ENCODE data around the gene PPP2R2C. TPM values are rescaled to one million over a fixed set of nuclear protein-coding genes. Genes with fewer than 3 reads are reported as not detected.

The PPP2R2C gene
- polyA plus RNA-seq, 1 donor (not counting 4 experiments of a cell fraction or from before 2014, with no cell fraction given) = 12.3 TPM

GRCh38 chr4:6316461-6317003 is 155.9 kb downstream of the PPP2R2C start:
- Histone ChIP-seq H3K27ac (ENCODE audit: control insufficient read depth, insufficient read depth, low read length) (no peak overlapping the region), H3K9me3 (ENCODE audit: control insufficient read depth, low read depth, low read length) (no peaks in the 10 kb centered on the region), H2AFZ (ENCODE audit: control insufficient read depth, low read length) (no peak overlapping the region), H3K4me2 (ENCODE audit: control insufficient read depth, extremely low read depth, insufficient read depth, low read depth, low read length) (no peak overlapping the region), H3K79me2 (ENCODE audit: control insufficient read depth, insufficient read depth, low read length) (no peaks in the 10 kb centered on the region), H3K27me3 (ENCODE audit: control insufficient read depth, extremely low read depth, insufficient read depth, low read length) (no peaks in the 10 kb centered on the region), H3K9ac (ENCODE audit: control insufficient read depth, extremely low read depth, insufficient read depth, low read length) (no peak overlapping the region), H3K4me1 (ENCODE audit: control insufficient read depth, extremely low read depth, insufficient read depth, low read length) (no peaks in the 10 kb centered on the region), H3K4me3 (ENCODE audit: control insufficient read depth in 2 of 3, extremely low read depth in 1 of 3, insufficient read depth in 2 of 3, low read depth in 1 of 3, low read length in 3 of 3) (no peak overlapping the region), H3K9me1 (ENCODE audit: control insufficient read depth, extremely low read depth, insufficient read depth, low read length) (no peaks in the 10 kb centered on the region), H3K36me3 (ENCODE audit: control insufficient read depth in 2 of 2, extremely low read depth in 1 of 2, insufficient read depth in 2 of 2, low read length in 2 of 2) (peaks cover 0 to 2% of the 10 kb centered on the region in 2 experiments), H4K20me1 (ENCODE audit: control insufficient read depth, extremely low read depth, insufficient read depth, low read length) (no peaks in the 10 kb centered on the region)
- no peak for TF ChIP-seq CTCF (optimal IDR thresholded peaks at IDR 0.05 in 1 of 3, IDR thresholded peaks at IDR 0.05 in 1 of 3, conservative IDR thresholded peaks at IDR 0.05 in 1 of 3; ENCODE audit: extremely low read depth in 1 of 3, insufficient read depth in 2 of 3, low read length in 3 of 3)
- TF ChIP-seq EZH2 (IDR thresholded peaks at IDR 0.05; ENCODE audit: low read length) = no peak
- dilution Hi-C loops (cut with MboI; ENCODE audit: extremely low pct_ligation_motif_present, low sequenced_read_pairs) = no loop called here
- FAIRE-seq (no peak), DNase-seq (ENCODE audit: low read depth, low spot score) (no peak)

GRCh38 chr4:6313216-6313615 is 159.2 kb downstream of the PPP2R2C start:
- dilution Hi-C loops (cut with MboI; ENCODE audit: extremely low pct_ligation_motif_present, low sequenced_read_pairs) = no loop called here
- Histone ChIP-seq H3K9ac (ENCODE audit: control insufficient read depth, extremely low read depth, insufficient read depth, low read length) (no peak overlapping the region), H3K4me3 (ENCODE audit: control insufficient read depth in 2 of 3, extremely low read depth in 1 of 3, insufficient read depth in 2 of 3, low read depth in 1 of 3, low read length in 3 of 3) (no peak overlapping the region), H3K27me3 (ENCODE audit: control insufficient read depth, extremely low read depth, insufficient read depth, low read length) (peaks cover 22% of the 10 kb centered on the region), H3K9me3 (ENCODE audit: control insufficient read depth, low read depth, low read length) (no peaks in the 10 kb centered on the region), H3K9me1 (ENCODE audit: control insufficient read depth, extremely low read depth, insufficient read depth, low read length) (no peaks in the 10 kb centered on the region), H3K4me1 (ENCODE audit: control insufficient read depth, extremely low read depth, insufficient read depth, low read length) (no peaks in the 10 kb centered on the region), H3K27ac (ENCODE audit: control insufficient read depth, insufficient read depth, low read length) (no peak overlapping the region), H3K36me3 (ENCODE audit: control insufficient read depth in 2 of 2, extremely low read depth in 1 of 2, insufficient read depth in 2 of 2, low read length in 2 of 2) (no peaks in the 10 kb centered on the region), H3K4me2 (ENCODE audit: control insufficient read depth, extremely low read depth, insufficient read depth, low read depth, low read length) (no peak overlapping the region), H4K20me1 (ENCODE audit: control insufficient read depth, extremely low read depth, insufficient read depth, low read length) (no peaks in the 10 kb centered on the region), H2AFZ (ENCODE audit: control insufficient read depth, low read length) (no peak overlapping the region), H3K79me2 (ENCODE audit: control insufficient read depth, insufficient read depth, low read length) (no peaks in the 10 kb centered on the region)
- TF ChIP-seq CTCF (optimal IDR thresholded peaks at IDR 0.05 in 1 of 3, IDR thresholded peaks at IDR 0.05 in 1 of 3, conservative IDR thresholded peaks at IDR 0.05 in 1 of 3; ENCODE audit: extremely low read depth in 1 of 3, insufficient read depth in 2 of 3, low read length in 3 of 3) = no peak
- no peak for TF ChIP-seq EZH2 (IDR thresholded peaks at IDR 0.05; ENCODE audit: low read length)
- no peak for DNase-seq (ENCODE audit: low read depth, low spot score)
- FAIRE-seq = no peak
